HepG2 (cell line): Measurements from ENCODE around the gene RHBDD3. TPM values are rescaled to one million over a fixed set of nuclear protein-coding genes. Genes with fewer than 3 reads are reported as not detected.

Experiments used
- AGO2 ChIP-seq: fragments of 200-400 bp; formaldehyde crosslinking; optimal IDR thresholded peaks from 2 replicates; pipeline ENCODE3; 2017; ENCODE audit warnings: mild to moderate bottlenecking, low read depth, low read length, moderate library complexity
- DBP ChIP-seq: sonication (generic); formaldehyde crosslinking; IDR thresholded peaks from 2 replicates; pipeline ENCODE4 v1.4.0; 2020; ENCODE audit warnings: missing genetic modification reagents; ENCODE audit errors: not compliant biosample characterization
- HNF1B ChIP-seq: sonication (generic); formaldehyde crosslinking; IDR thresholded peaks from 2 replicates; pipeline ENCODE4 v1.5.1; 2020; ENCODE audit warnings: mild to moderate bottlenecking, moderate library complexity, missing genetic modification reagents
- NR1H2 ChIP-seq: sonication (generic); formaldehyde crosslinking; IDR thresholded peaks from 2 replicates; pipeline ENCODE4 v1.8.1; 2022; ENCODE audit warnings: low read depth, missing genetic modification reagents, borderline replicate concordance
- SALL2 ChIP-seq: sonication (generic); formaldehyde crosslinking; IDR thresholded peaks from 2 replicates; pipeline ENCODE4 v1.8.1; 2023; ENCODE audit warnings: mild to moderate bottlenecking, missing genetic modification reagents, inconsistent platforms
- SNAPC4 ChIP-seq: sonication (generic); formaldehyde crosslinking; IDR thresholded peaks from 2 replicates; pipeline ENCODE4 v1.4.0; 2020; ENCODE audit warnings: mild to moderate bottlenecking, missing genetic modification reagents
- SYNCRIP ChIP-seq: fragments of 200-400 bp; formaldehyde crosslinking; IDR thresholded peaks from 2 replicates; pipeline ENCODE4 v1.6.1; 2018; ENCODE audit warnings: mild to moderate bottlenecking, low read depth, low read length; ENCODE audit not compliant: insufficient read depth
- ZMAT5 ChIP-seq: sonication (generic); formaldehyde crosslinking; IDR thresholded peaks from 2 replicates; pipeline ENCODE4 v1.5.0; 2020; ENCODE audit warnings: mild to moderate bottlenecking, low read depth, missing genetic modification reagents, borderline replicate concordance
- ZNF234 ChIP-seq: sonication (generic); formaldehyde crosslinking; conservative IDR thresholded peaks from 2 replicates; pipeline ENCODE4 v1.5.1; 2020; ENCODE audit warnings: mild to moderate bottlenecking, missing genetic modification reagents
- ZNF580 ChIP-seq: IDR thresholded peaks from 2 replicates; pipeline ENCODE4 v1.6.1; 2016; ENCODE audit warnings: low read depth, borderline replicate concordance
- ZNF646 ChIP-seq: sonication (generic); formaldehyde crosslinking; IDR thresholded peaks from 2 replicates; pipeline ENCODE4 v1.9.0; 2021; ENCODE audit warnings: mild to moderate bottlenecking, missing genetic modification reagents
- ZNF766 ChIP-seq: sonication (generic); formaldehyde crosslinking; IDR thresholded peaks from 2 replicates; pipeline ENCODE4 v1.5.0; 2020; ENCODE audit warnings: missing genetic modification reagents, borderline replicate concordance
- polyA plus RNA-seq, 8 experiments: library from polyadenylated mRNA; depleted of rRNA in 3 of 8; stranded (reverse) in 7 of 8; unstranded in 1 of 8; fragments of >200 nt; fragmentation: Illumina TruSeq in 4 of 8; extraction: Trizol in 4 of 8; gene quantifications; 2 replicates each; pipeline versions ENCODE4 v1.2.1 to v1.2.3, GENCODE V29; 2011 to 2016; ENCODE audit warnings: low read depth in 4 of 8, missing spikeins in 1 of 8, mixed read lengths in 1 of 8; ENCODE audit not compliant: insufficient read depth in 1 of 8
- total RNA-seq, 5 experiments: library from RNA; depleted of rRNA; stranded (reverse); fragments of >200 nt; fragmentation: Illumina TruSeq; extraction: Trizol; gene quantifications; 2 replicates each; pipeline ENCODE4 v1.2.3, GENCODE V29; 2016; ENCODE audit warnings: low read depth in 1 of 5

Gene RHBDD3
- total and polyA plus RNA-seq, 2 of the 13 experiments (the other 11 are each of a cell fraction or from before 2014, with no cell fraction given), result 12.1 to 26.7 TPM

GRCh38 chr22:29306175-29306834 lies 38.5 kb upstream of the RHBDD3 start, which contains the start of gene GAS2L1 (continued):
- TF ChIP-seq ZNF580 (CRISPR knock-in tag) (0 out of 2 replicates have a peak, but pooled peaks have one; percentile 22), ZNF646 (CRISPR knock-in tag) (no peak), ZMAT5 (CRISPR knock-in tag) (no peak), ZNF234 (CRISPR knock-in tag) (no peak), SALL2 (no peak; the same call in 1 of the 2 replicates), HNF1B (CRISPR knock-in tag) (no peak; the same call in 1 of the 2 replicates), DBP (no peak), AGO2 (no peak), NR1H2 (CRISPR knock-in tag) (no peak; the same call in 1 of the 2 replicates), SNAPC4 (no peak), SYNCRIP (no peak), ZNF766 (no peak)
